Neural cell (in vitro differentiated cells): ENCODE results near the gene PTPRD.

Experiments used
- POLR2AphosphoS5 ChIP-seq: IDR thresholded peaks from 2 replicates; pipeline ENCODE4 v1.6.1; 2012
- TF ChIP-seq, protein P1 (sequence below): fragments of 450-650 bp; IDR thresholded peaks from 2 replicates; pipeline ENCODE4 v1.5.1; 2014; ENCODE audit warnings: antibody characterized with exemption, mild to moderate bottlenecking, moderate library complexity; ENCODE audit not compliant: poor library complexity, severe bottlenecking

DNA sequence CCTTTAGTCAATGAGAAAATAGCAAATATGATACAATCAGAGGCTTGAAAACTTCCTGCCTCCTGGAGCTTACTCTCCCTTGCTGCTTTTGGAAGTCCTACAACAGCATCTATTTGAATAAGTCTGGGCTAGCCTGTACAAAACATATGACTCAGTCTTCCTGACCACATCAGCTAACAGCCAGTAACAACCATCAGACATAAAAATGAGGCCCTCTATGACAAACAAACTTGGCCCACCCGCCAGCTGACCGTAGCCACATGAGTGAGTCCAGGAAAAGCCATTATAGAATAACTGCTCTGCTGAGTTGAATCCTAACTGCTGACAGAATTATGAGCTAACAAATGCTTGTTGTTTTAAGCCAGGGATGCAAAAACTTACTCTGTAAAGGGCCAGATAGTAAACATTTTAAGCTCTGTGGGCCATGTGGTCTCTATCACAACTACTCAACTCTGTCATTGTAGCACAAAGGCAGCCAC is 347.6 kb downstream of the PTPRD start:
- TF ChIP-seq POLR2AphosphoS5, result no peak
- TF ChIP-seq, protein P1, sequence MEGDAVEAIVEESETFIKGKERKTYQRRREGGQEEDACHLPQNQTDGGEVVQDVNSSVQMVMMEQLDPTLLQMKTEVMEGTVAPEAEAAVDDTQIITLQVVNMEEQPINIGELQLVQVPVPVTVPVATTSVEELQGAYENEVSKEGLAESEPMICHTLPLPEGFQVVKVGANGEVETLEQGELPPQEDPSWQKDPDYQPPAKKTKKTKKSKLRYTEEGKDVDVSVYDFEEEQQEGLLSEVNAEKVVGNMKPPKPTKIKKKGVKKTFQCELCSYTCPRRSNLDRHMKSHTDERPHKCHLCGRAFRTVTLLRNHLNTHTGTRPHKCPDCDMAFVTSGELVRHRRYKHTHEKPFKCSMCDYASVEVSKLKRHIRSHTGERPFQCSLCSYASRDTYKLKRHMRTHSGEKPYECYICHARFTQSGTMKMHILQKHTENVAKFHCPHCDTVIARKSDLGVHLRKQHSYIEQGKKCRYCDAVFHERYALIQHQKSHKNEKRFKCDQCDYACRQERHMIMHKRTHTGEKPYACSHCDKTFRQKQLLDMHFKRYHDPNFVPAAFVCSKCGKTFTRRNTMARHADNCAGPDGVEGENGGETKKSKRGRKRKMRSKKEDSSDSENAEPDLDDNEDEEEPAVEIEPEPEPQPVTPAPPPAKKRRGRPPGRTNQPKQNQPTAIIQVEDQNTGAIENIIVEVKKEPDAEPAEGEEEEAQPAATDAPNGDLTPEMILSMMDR, result no peak
